HepG2 (cell line): ENCODE data around the gene NTMT1. TPM values are rescaled to one million over a fixed set of nuclear protein-coding genes. Genes with fewer than 3 reads are reported as not detected.
A peak's percentile ranks its signal among the peaks of the same experiment; 100 is the strongest.

Source experiments
- CHCHD3 ChIP-seq: sonication (generic); formaldehyde crosslinking; IDR thresholded peaks from 2 replicates; pipeline ENCODE4 v1.8.0; 2022; ENCODE audit warnings: mild to moderate bottlenecking, missing genetic modification reagents, moderate library complexity
- FOXJ3 ChIP-seq: sonication (generic); formaldehyde crosslinking; IDR thresholded peaks from 2 replicates; pipeline ENCODE4 v1.4.0; 2020; ENCODE audit warnings: missing genetic modification reagents, mild to moderate bottlenecking, borderline replicate concordance
- GABPA ChIP-seq, 2 experiments: IDR thresholded peaks; 2 replicates each; pipeline ENCODE4 v1.6.1; 2011 to 2016; ENCODE audit warnings: low read depth in 2 of 2, low read length in 1 of 2, missing biosample characterization in 1 of 2, missing genetic modification characterization in 1 of 2
- JDP2 ChIP-seq: sonication (generic); formaldehyde crosslinking; IDR thresholded peaks from 2 replicates; pipeline ENCODE4 v1.8.1; 2022; ENCODE audit warnings: missing genetic modification reagents, borderline replicate concordance
- KAT8 ChIP-seq: IDR thresholded peaks from 2 replicates; pipeline ENCODE4 v1.6.1; 2016; ENCODE audit warnings: missing genetic modification reagents, missing compliant biosample characterization
- MTERF4 ChIP-seq: sonication (generic); formaldehyde crosslinking; IDR thresholded peaks from 2 replicates; pipeline ENCODE4 v1.8.0; 2023; ENCODE audit warnings: mild to moderate bottlenecking, missing genetic modification reagents
- PAXIP1 ChIP-seq: sonication (generic); formaldehyde crosslinking; conservative IDR thresholded peaks from 2 replicates; pipeline ENCODE4 v1.4.0; 2020; ENCODE audit warnings: mild to moderate bottlenecking, missing genetic modification reagents, moderate library complexity
- POLR2AphosphoS2 ChIP-seq: IDR thresholded peaks from 2 replicates; pipeline ENCODE4 v1.6.1; 2011; ENCODE audit warnings: low read depth, low read length, improper control_type of control experiment
- RAD51 ChIP-seq: fragments of 450-650 bp; IDR thresholded peaks from 2 replicates; pipeline ENCODE4 v1.6.1; 2016; ENCODE audit warnings: borderline replicate concordance
- SP1 ChIP-seq, 2 experiments: fragments of 450-650 bp in 1 of 2; sonication (generic) in 1 of 2; formaldehyde crosslinking in 1 of 2; IDR thresholded peaks; 2 replicates each; pipeline versions ENCODE4 v1.4.0 to v1.6.1; 2016 to 2020; ENCODE audit warnings: missing genetic modification reagents in 1 of 2
- TOPORS ChIP-seq: sonication (generic); formaldehyde crosslinking; IDR thresholded peaks from 2 replicates; pipeline ENCODE4 v1.8.0; 2023; ENCODE audit warnings: mild to moderate bottlenecking, missing genetic modification reagents
- ZNF253 ChIP-seq: sonication (generic); formaldehyde crosslinking; IDR thresholded peaks from 2 replicates; pipeline ENCODE4 v1.8.0; 2022; ENCODE audit warnings: mild to moderate bottlenecking, missing genetic modification reagents, borderline replicate concordance
- ZNF672 ChIP-seq: sonication (generic); formaldehyde crosslinking; IDR thresholded peaks from 2 replicates; pipeline ENCODE4 v1.8.1; 2022; ENCODE audit warnings: missing genetic modification reagents
- ZNF75D ChIP-seq: sonication (generic); formaldehyde crosslinking; IDR thresholded peaks from 2 replicates; pipeline ENCODE4 v1.8.1; 2023; ENCODE audit warnings: missing genetic modification reagents, mild to moderate bottlenecking, borderline replicate concordance
- ZNF776 ChIP-seq: sonication (generic); formaldehyde crosslinking; IDR thresholded peaks from 2 replicates; pipeline ENCODE4 v1.4.0; 2020; ENCODE audit warnings: mild to moderate bottlenecking, missing genetic modification reagents
- polyA plus RNA-seq, 8 experiments: library from polyadenylated mRNA; depleted of rRNA in 3 of 8; stranded (reverse) in 7 of 8; unstranded in 1 of 8; fragments of >200 nt; fragmentation: Illumina TruSeq in 4 of 8; extraction: Trizol in 4 of 8; gene quantifications; 2 replicates each; pipeline versions ENCODE4 v1.2.1 to v1.2.3, GENCODE V29; 2011 to 2016; ENCODE audit warnings: low read depth in 4 of 8, missing spikeins in 1 of 8, mixed read lengths in 1 of 8; ENCODE audit not compliant: insufficient read depth in 1 of 8
- total RNA-seq, 5 experiments: library from RNA; depleted of rRNA; stranded (reverse); fragments of >200 nt; fragmentation: Illumina TruSeq; extraction: Trizol; gene quantifications; 2 replicates each; pipeline ENCODE4 v1.2.3, GENCODE V29; 2016; ENCODE audit warnings: low read depth in 1 of 5
- TF ChIP-seq, protein P1 (sequence below): sonication (generic); formaldehyde crosslinking; IDR thresholded peaks from 2 replicates; pipeline ENCODE4 v1.4.0; 2020; ENCODE audit warnings: mild to moderate bottlenecking, missing genetic modification reagents
- TF ChIP-seq, protein P2 (sequence below): IDR thresholded peaks from 2 replicates; pipeline ENCODE4 v1.4.0; 2020; ENCODE audit warnings: mild to moderate bottlenecking, missing genetic modification reagents

Gene NTMT1
- total and polyA plus RNA-seq, 2 of the 13 experiments (the other 11 are each of a cell fraction or from before 2014, with no cell fraction given) = 49.1 to 53.8 TPM

- TF ChIP-seq, protein P1, sequence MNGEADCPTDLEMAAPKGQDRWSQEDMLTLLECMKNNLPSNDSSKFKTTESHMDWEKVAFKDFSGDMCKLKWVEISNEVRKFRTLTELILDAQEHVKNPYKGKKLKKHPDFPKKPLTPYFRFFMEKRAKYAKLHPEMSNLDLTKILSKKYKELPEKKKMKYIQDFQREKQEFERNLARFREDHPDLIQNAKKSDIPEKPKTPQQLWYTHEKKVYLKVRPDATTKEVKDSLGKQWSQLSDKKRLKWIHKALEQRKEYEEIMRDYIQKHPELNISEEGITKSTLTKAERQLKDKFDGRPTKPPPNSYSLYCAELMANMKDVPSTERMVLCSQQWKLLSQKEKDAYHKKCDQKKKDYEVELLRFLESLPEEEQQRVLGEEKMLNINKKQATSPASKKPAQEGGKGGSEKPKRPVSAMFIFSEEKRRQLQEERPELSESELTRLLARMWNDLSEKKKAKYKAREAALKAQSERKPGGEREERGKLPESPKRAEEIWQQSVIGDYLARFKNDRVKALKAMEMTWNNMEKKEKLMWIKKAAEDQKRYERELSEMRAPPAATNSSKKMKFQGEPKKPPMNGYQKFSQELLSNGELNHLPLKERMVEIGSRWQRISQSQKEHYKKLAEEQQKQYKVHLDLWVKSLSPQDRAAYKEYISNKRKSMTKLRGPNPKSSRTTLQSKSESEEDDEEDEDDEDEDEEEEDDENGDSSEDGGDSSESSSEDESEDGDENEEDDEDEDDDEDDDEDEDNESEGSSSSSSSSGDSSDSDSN (CRISPR knock-in tag) = peak; percentile 72; the same call in 1 of the 2 replicates
- TF ChIP-seq FOXJ3 (no peak), PAXIP1 (CRISPR knock-in tag) (no peak), SP1 (IDR thresholded peaks at IDR 0.05) (no peak), SP1 (CRISPR knock-in tag; IDR thresholded peaks at IDR 0.05) (no peak), TOPORS (CRISPR knock-in tag) (no peak), ZNF253 (CRISPR knock-in tag) (peak; percentile 75; the same call in 1 of the 2 replicates), GABPA (IDR thresholded peaks at IDR 0.05; ENCODE audit: low read depth, low read length) (no peak), GABPA (CRISPR knock-in tag; IDR thresholded peaks at IDR 0.05; ENCODE audit: low read depth) (no peak), JDP2 (CRISPR knock-in tag) (no peak), CHCHD3 (CRISPR knock-in tag) (no peak), KAT8 (CRISPR knock-in tag) (no peak), ZNF75D (CRISPR knock-in tag) (no peak), RAD51 (no peak), ZNF776 (peak; percentile 37; the same call in 1 of the 2 replicates), ZNF672 (CRISPR knock-in tag) (no peak), POLR2AphosphoS2 (no peak), MTERF4 (0 out of 2 replicates have a peak, but pooled peaks have one; percentile 88)
- TF ChIP-seq, protein P2, sequence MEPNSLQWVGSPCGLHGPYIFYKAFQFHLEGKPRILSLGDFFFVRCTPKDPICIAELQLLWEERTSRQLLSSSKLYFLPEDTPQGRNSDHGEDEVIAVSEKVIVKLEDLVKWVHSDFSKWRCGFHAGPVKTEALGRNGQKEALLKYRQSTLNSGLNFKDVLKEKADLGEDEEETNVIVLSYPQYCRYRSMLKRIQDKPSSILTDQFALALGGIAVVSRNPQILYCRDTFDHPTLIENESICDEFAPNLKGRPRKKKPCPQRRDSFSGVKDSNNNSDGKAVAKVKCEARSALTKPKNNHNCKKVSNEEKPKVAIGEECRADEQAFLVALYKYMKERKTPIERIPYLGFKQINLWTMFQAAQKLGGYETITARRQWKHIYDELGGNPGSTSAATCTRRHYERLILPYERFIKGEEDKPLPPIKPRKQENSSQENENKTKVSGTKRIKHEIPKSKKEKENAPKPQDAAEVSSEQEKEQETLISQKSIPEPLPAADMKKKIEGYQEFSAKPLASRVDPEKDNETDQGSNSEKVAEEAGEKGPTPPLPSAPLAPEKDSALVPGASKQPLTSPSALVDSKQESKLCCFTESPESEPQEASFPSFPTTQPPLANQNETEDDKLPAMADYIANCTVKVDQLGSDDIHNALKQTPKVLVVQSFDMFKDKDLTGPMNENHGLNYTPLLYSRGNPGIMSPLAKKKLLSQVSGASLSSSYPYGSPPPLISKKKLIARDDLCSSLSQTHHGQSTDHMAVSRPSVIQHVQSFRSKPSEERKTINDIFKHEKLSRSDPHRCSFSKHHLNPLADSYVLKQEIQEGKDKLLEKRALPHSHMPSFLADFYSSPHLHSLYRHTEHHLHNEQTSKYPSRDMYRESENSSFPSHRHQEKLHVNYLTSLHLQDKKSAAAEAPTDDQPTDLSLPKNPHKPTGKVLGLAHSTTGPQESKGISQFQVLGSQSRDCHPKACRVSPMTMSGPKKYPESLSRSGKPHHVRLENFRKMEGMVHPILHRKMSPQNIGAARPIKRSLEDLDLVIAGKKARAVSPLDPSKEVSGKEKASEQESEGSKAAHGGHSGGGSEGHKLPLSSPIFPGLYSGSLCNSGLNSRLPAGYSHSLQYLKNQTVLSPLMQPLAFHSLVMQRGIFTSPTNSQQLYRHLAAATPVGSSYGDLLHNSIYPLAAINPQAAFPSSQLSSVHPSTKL (CRISPR knock-in tag) = no peak
Observed at GRCh38 chr9:129619787-129620668, 5.9 kb upstream of the NTMT1 start (continued).
